ENCODE measurements around the gene ARHGEF11.

ARHGEF11 gene

DNA sequence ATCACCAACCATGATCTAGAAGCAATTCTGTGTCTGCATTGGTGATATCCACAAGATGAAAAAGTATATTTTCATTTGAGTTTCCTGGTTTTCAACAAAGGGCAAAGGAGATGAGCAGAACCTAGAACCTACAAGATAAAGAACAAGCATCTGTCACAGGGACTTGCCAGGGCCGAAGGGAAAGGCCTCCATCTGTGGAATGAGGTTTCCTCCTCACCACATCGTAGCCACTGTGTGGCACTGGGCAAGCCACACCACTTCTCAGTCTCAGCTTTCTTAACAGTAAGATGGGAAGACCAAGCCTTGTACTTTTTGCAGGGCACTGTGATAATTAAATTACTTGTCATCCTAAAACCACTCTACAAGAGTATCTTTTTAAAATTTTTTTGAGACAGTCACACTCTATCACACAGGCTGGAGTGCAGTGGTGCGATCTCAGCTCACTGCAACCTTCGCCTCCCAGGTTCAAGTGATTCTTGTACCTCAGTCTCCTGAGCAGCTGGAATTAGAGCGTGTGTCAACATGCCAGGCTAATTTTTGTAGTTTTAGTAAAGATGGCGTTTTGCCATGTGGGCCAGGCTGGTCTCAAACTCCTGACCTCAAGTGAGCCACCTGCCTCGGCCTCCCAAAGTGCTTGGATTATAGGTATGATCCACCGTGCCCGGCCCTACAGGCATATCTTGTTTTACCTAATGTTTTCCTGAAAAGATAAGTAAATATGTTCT is 45.8 kb downstream of the ARHGEF11 start:
- DNase-seq (ENCODE audit: low read depth) = no peak

DNA sequence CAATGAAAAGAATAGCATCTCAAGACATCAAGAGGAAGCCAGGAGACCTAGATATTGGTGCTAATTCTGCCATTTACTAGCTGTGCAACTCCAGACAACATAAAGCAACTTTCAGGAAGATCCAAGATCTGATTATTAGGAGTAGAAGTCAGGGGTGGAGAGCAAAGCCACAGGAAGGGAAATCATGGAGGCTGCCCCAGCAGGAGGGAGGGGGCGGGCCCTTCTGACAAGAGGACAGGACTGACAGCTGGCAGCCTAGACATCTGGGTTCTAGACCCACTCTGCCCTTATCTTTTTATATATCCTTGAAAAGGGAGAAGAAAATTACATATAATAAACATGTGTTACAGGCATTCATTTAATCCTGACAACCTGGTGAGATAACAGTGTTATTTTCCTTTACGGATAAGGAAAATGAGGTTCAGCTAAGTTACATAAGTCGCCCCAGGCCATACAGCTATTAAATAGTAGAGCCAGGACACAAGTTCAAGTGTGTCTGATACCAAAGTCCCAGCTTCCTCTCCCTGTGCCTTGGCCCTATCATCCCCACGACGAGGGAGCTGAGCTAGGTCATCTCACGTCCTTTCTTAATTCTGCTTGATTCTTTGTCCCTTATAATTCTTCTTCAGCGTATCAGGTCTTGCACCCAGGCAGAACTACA is 46.6 kb downstream of the ARHGEF11 start:
- DNase-seq (ENCODE audit: low read depth) = no peak

DNA sequence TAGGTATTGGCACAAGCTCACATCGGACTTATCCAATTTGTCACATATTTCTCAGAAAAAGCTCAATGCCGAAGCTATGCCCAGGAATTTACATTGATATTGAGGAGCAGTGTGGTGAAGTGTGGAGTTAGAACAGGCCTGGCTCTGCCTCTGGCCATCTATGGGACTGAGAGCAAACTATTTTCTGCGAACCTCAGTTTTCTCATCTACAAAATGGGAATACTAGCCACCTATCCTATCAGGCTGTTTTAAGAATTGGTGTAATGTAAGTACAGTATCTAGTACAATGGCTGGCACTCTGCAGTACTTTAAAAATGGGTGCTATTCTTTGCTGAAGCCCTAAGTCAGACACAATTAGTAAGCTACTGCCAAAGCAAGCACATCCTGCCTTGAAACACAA is 47.2 kb downstream of the ARHGEF11 start:
- no peak for DNase-seq (ENCODE audit: low read depth)

DNA sequence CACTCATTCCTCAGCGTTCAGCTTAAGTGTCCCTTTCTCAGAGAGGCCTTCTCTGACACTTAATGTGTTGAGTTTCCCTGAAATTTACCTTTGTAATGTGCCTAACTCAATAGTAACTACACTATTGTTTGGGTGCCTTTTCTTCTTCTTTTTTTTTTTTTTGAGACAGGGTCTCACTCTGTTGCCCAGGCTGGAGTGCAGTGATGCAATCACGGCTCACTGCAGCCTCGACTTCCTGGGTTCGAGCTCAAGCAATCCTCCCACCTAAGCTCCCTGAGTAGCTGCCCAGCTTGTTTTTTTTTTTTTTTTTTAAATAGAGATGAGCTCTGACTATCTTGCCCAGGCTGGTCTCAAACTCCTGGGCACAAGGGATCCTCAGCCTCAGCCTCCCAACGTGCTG is 50.1 kb downstream of the ARHGEF11 start:
- no peak for DNase-seq (ENCODE audit: low read depth)

DNA sequence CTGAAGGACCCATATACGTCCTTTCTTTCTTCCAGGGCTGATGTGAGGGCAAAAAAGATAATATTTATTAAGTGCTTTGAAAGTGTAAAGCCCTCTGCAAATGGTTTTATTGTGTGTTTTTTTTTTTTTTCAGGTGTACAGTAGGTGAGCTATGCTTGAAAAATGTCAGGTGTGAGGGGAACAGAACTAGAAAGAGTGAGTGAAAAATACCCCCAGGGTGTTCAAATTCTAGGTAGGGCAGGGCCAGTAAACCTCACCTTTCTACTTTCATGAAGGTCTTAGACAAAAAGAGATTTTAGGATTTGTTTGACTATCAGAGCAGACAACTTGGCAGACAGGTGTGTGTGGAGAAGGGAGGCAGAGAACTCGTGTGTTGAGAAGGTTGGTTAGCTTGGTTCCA is 51.3 kb downstream of the ARHGEF11 start:
- DNase-seq (ENCODE audit: low read depth) = no peak

DNA sequence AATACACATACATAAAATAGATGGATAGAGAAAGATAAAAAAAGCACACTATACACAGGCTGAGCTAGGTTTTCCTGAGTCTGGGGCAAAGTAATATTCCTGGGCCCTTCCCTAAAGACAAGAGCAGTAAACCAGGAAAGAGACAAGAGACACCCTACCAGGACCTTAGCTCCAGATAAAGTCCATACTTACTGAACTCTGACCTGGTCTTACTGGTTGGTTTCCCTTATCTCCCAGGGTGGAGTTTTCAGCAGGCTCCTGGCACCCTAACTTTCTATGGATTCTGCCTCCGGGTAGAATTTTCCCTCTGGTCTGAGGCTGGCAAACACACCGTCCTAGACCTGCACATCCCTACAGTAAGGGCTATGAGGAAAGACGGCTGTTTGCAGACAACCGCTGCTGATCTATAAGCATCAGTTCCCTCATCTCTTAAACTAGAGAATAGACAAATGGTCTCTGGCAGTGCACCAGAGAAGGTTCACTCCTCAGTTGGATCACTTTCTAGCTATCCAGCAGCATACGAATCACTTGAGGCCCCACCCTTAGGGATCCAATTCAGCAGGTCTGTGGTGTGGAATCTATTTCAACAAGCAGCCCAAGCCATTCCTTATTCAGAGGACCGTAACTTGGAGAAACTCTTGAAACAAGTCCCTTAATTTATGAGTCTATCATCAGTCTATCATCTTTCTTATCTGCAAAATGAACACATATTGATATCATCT is 52.0 kb downstream of the ARHGEF11 start:
- no peak for DNase-seq (ENCODE audit: low read depth)

DNA sequence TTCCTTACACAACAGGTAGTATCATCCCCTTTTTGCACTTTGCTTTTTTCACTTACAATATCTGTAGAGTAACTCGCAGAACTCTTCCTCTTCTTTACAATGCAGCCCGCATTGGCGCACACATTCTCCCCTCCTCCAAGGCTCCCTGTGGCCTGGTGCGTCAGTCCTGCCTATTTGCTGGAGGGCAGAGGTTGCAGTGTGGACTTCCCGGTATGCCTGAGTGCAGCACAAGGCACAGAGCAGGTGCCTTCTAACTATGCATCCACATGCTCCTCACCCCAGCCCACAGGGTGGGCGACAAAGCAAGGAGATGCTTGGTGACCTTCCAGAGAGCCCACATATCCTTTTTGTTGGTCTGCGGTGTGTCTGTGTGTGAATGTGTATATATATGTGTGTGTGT is 53.3 kb downstream of the ARHGEF11 start:
- DNase-seq (ENCODE audit: low read depth) = no peak

DNA sequence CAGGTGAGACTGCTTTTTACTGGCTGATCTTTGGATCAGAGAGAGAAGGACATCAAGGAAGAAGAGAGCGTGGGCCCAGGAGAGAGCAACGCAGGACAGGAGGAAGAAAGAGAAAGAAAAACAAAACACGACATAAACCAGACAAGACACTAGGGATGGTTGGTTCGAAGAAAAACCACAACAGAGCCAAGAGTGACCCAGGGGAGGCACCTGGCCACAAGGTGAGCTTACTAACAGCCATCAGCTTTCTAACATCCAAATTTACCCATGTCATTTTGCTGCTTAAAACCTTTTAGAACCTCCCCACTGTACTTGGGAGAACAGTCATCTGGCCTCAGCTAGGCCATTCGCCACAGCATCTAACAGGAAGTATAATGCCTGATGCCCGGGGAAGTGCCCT is 57.8 kb downstream of the ARHGEF11 start:
- no peak for DNase-seq (ENCODE audit: low read depth)

DNA sequence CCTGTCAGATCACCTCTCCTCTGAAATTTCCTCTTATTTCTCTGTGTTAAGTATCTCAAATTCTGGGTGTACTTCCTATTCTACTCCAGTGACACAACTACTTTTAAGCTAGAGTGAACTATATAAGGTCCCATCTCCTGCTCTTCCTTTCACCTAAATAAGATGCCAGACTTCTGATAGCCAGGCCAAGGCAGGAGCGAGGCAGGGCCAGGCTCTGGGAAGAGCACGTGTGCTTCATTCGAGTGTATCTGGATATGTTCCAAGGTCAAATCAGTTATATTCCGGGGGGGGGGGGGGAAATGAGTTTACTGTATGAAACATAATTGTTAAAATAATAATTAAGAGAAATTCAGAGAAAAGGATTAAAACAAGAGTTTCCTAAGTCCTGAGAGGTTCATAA is 65.0 kb downstream of the ARHGEF11 start:
- no peak for DNase-seq (ENCODE audit: low read depth)

DNA sequence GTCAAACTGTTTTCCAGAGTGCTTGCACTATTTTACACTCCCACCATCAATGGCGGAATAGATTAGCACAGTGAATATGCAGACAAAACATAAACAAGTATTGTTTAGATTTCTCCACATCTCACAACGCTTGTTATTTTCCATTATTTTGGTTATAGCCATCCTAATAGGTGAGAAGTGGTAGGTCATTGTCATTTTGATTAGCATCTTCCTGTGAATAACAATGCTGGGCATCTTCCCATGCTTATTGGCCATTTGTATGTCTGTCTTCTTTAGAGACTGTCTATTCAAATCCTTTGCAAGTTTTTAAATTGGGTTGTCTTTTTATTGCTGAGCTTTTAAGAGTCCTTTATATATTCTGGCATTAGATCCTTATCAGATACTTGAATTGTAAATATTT is 70.5 kb downstream of the ARHGEF11 start:
- DNase-seq (ENCODE audit: low read depth) = no peak

DNA sequence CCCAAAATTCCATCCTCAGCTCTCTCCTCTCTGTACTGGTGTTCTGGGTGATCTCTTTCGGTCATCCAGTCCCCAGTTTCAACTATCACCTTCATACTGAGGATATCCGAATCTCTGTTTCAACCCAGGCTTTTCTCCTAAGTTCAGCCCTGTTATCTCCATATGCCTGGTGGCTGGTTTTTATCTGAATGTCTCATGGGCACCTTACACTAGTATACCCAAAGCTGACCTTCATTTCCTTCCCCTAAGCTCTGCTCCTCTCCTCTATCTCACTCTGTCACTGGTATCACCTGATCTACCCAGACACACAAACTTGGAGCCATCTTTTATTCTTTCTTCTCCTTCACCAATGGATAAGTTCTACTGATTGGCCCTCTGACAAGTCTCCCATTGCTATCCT is 72.1 kb downstream of the ARHGEF11 start:
- DNase-seq (ENCODE audit: low read depth) = no peak

DNA sequence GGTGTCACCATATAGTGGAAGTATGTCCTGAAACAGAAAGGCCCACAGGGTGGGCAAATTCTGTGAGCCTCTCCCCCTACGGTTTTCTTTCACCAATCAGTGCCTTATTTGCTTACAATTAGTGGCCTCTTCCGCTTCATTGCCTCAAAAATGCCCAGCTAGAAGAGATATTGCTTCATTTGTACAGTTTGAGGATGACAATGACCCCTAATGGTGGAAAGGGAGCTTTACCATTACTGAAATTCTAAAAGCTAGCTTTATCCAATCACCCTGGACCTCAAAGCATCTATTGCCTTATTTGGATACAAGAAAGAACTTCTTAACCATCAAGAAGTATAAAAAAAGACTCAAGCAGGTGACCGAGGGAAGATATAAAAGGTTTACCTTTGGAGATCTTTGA is 75.5 kb downstream of the ARHGEF11 start:
- no peak for DNase-seq (ENCODE audit: low read depth)

DNA sequence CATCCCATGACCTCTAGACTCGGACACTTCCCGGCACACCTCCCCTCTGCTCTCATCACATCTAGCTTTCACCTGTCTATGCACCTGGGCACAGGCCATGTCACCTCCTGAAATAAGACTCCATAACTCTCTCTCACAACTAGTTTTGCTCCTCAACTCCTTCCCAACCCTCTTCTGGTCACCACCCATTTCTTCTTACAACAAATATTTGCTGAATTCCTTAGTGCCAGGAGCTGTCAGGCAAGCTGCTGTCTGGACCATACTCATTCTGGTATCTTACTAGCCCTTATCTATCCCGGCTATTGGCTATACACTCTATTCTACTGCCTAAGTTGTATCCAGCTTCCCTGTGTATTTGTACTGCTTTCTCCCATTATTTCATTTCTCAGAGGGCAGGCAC is 76.0 kb downstream of the ARHGEF11 start:
- no peak for DNase-seq (ENCODE audit: low read depth)

DNA sequence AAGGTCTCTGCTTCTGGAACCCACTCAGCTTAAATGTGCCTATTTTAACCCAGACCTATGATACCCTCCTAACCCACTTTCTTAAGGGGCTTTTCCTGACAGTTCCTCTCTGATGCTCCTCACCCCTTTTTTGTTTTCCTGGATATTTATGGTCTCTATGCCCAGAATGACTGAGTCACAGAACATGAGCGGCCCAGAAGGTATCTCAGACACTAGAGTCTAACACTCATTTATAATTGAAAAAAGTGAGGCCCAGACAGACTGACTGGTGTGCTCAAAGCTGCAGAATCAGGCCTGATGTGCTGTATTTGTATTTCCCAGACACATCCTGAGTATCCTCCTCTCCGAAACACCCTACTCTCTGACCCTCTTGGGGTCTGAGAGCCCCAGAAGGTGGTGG is 81.1 kb downstream of the ARHGEF11 start:
- no peak for DNase-seq (ENCODE audit: low read depth)

DNA sequence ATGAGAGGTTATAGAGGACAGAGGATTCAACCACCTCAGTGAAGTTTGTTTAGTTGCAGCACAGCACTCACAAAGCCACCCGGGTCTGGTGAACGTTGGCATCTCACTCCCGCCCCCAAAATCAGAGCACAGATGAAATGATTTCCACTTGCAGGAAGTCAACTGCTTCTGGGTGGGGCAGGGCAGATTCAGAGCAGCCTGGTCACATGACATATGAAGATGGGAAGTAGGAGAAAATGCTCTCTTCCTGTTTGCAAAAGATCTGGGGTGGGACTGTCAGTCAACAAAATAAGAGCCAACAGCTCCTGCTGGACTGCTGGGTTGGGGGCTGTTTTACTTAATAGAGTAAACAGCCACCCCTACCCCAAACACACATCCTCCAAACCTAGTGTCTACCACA is 81.9 kb downstream of the ARHGEF11 start:
- peak; percentile 18 for DNase-seq (ENCODE audit: low read depth)

DNA sequence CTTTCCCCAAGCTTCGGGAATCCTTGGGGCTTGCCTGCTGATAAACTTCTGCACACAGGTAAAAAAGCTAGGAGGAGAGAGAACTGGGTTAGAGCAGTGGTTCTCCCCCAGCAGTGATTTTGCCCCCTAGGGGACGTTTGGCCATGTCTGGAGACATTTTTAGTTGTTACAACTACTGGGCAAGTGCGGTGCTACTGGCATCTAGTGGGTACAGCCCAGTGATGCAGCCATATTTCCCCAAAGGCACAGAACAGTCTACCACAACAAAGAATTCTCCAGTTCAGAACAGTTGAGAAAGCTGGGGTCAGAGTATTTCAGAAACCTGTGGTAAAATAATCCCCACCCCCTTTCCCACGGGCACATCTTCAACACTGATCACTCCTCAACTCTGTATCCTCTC is 83.8 kb downstream of the ARHGEF11 start:
- peak; percentile 12 for DNase-seq (ENCODE audit: low read depth)

DNA sequence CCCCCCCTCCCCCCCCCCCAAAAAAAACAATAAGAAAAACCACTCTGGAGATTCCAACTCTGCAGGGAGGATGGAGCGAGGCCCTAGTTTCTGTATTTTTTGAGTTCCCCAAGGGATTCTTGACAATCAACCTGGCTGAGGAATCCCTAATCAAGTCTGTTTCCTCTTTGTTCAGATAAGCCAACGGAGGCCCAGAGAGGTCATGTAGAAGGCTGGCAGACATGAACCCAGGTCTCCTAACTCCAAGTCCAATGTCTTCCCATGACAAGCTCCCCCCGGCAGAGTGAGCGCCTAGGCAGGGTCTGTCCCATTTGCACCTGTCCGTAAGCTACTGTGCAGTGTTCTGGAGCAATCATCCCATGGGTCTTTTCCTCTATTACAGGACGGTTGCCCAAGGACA is 85.6 kb downstream of the ARHGEF11 start:
- no peak for DNase-seq (ENCODE audit: low read depth)

DNA sequence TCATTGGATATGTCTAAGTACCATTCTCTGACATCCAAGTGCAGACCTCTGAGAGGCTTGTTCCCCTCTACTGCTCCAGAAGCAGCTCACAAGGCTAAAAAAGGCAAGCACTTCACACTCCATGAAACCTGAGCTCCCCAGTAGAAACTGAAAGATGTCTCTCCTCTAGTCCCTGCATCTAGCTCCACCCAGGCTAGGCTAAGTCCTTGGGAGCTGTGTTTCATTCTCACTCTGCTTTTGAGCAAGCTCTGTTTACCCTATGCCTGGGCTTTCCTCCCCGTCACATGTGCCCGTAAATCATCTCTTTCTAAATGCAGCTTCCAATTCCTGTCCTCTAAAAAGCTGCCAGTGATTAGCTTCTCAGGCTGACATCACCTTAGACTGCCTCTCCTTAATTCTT is 86.1 kb downstream of the ARHGEF11 start:
- no peak for DNase-seq (ENCODE audit: low read depth)

DNA sequence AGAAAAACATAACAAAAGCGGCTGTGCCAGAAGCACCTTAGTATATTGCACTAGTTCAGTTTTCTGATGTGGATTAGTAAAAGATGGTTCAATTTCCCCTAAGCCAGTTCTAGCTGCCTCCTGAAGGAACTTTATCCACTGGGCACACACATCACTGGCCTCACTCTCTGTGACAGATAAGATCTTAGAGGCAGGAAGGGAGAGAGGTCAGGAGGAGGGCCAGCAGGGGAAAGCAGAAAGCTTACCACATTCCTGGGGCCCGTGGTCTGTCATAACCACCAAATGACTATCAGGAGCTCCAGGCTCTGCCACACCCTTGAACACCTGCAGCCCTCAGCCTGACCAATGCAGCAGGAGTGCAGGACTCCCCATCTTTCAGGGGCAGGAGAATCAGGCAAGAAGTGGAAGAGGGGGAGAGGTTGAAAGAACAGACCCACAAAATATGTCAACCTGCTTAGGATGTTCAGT is 87.3 kb downstream of the ARHGEF11 start:
- no peak for DNase-seq (ENCODE audit: low read depth)

DNA sequence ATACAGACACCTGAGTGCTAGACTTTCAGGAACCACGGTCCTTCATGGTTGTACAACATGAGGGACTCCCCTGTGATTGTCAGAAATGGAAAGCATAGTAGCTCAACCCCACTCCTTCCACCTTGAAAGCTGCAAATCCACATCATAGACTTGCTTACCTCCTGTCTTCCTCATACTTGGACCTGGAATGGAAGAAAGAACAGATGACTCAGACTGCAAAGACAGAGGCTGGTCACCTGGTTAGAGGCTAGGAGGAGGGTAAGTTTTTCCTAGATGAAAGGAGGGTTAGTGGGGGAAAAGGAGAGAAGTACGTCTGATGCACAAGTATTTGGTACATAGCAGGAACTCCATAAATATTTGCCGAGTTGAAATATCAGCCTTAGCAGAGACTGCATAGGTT is 87.9 kb downstream of the ARHGEF11 start:
- no peak for DNase-seq (ENCODE audit: low read depth)

DNA sequence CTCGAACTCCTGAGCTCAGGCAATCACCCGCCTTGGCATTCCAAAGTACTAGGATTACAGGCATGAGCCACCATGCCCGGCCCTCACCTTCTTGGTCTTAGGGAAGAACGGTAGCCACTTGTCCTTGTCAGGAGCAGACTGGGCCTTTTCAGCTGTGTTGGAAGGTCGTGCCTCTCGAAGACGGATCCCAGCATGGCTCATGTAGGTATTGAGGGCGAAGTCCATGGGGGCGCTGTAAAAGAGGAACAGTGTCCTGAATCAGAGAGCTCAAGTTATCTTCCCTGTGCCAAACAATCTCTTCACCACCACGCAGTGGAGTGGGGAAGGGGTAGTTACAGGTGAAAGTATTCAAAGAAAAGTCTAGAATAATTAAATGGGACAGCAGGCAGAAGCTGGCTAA is 89.2 kb downstream of the ARHGEF11 start:
- DNase-seq (ENCODE audit: low read depth) = no peak

DNA sequence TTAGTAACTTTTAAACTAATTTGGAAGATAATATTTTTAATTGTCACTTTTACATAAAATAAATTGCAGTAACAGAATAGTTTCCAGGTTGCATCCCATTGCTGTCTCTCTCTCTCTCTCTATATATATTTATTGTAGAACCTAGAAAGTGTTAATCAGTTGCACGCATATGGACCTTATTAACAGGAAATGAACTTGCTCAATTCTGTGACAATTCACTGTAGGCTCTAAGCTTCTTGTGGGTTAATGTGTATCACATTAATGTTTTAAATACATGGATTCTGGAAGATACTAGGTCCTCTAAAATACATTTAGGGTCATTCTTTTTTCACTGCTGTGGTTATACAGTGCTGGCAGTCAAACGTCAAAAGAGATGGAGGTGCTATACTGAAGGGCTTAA is 92.0 kb downstream of the ARHGEF11 start:
- DNase-seq (ENCODE audit: low read depth) = no peak

DNA sequence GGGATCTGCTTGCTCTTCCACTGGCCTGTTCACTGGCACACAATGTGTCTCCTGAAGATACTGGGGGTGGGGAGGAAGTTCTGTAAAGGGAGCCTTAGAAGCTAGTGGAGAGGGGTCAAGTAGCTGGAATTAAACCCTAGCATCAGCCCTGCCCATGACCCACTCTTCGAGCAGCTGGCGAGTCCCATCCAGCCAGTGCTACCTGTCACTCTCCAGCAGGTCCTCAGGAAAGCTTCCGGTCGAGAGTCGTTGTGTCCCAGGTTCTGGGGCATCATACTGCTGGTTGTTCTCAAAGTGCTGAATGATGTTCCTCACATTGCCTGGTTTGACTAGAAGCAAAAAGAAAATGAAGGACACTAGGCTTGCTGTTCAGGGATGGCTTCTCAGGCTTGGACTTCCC is 94.2 kb downstream of the ARHGEF11 start:
- DNase-seq (ENCODE audit: low read depth) = no peak
